HEK293 (cell line): ENCODE measurements around the gene STARD8.

Source experiments
- CTCF ChIA-PET: fragments of 350-600 bp; formaldehyde crosslinking; extraction: SDS; loops from one replicate; lab custom pipeline; 2021; ENCODE audit warnings: antibody characterized with exemption; lab: Yijun Ruan, JAX
- POLR2A ChIA-PET: fragments of 300-600 bp; formaldehyde crosslinking; extraction: SDS; loops from one replicate; lab custom pipeline; 2020; ENCODE audit warnings: antibody characterized with exemption, inconsistent platforms; lab: Yijun Ruan, JAX
- H3K27ac ChIP-seq: fragments of 200-500 bp; sonication (Bioruptor generic); 2 replicates; pipeline ENCODE4 v1.5.1; 2014; ENCODE audit warnings: low read depth, low read length, control low read depth, inconsistent platforms; ENCODE audit errors: extremely low read depth
- H3K36me3 ChIP-seq, 2 experiments: fragments of 200-500 bp in 1 of 2; sonication (Bioruptor generic) in 1 of 2; 1 replicate in 1 of 2; 2 replicates in 1 of 2; pipeline ENCODE4 v1.5.1; 2014 to 2017; ENCODE audit warnings: inconsistent platforms in 2 of 2, low read length in 2 of 2; ENCODE audit not compliant: control insufficient read depth in 2 of 2, insufficient read depth in 1 of 2
- H3K4me1 ChIP-seq: fragments of 200-500 bp; sonication (Bioruptor generic); 2 replicates; pipeline ENCODE4 v1.5.1; 2014; ENCODE audit warnings: mild to moderate bottlenecking, low read length, inconsistent platforms; ENCODE audit not compliant: control insufficient read depth, insufficient read depth
- H3K4me3 ChIP-seq: 2 replicates; pipeline ENCODE4 v1.5.1; 2011; ENCODE audit warnings: low read depth, mild to moderate bottlenecking, control low read depth, low read length, moderate library complexity
- H3K9me3 ChIP-seq: fragments of 200-500 bp; sonication (Bioruptor generic); 2 replicates; pipeline ENCODE4 v1.5.1; 2014; ENCODE audit warnings: low read depth, low read length, inconsistent platforms; ENCODE audit not compliant: control insufficient read depth, insufficient read depth
- BCL11B ChIP-seq: fragments of 450-650 bp; formaldehyde crosslinking; IDR thresholded peaks from 2 replicates; pipeline ENCODE4 v1.5.1; 2016; ENCODE audit warnings: low read depth, missing biosample characterization, missing genetic modification characterization
- IKZF3 ChIP-seq: fragments of 450-650 bp; IDR thresholded peaks from 2 replicates; pipeline ENCODE4 v1.5.0; 2018; ENCODE audit warnings: missing biosample characterization, mild to moderate bottlenecking, missing genetic modification characterization, moderate library complexity
- MYNN ChIP-seq: fragments of 450-650 bp; formaldehyde crosslinking; IDR thresholded peaks from 2 replicates; pipeline ENCODE4 v1.5.1; 2016; ENCODE audit warnings: missing biosample characterization, missing genetic modification characterization, borderline replicate concordance
- PRDM6 ChIP-seq: fragments of 450-650 bp; formaldehyde crosslinking; IDR thresholded peaks from 2 replicates; pipeline ENCODE4 v1.5.1; 2017; ENCODE audit warnings: missing biosample characterization, missing genetic modification characterization
- SP3 ChIP-seq: fragments of 450-650 bp; formaldehyde crosslinking; IDR thresholded peaks from 2 replicates; pipeline ENCODE4 v1.5.1; 2016; ENCODE audit warnings: missing biosample characterization, missing genetic modification characterization
- WT1 ChIP-seq: fragments of 450-650 bp; formaldehyde crosslinking; IDR thresholded peaks from 2 replicates; pipeline ENCODE4 v1.5.1; 2016; ENCODE audit warnings: missing biosample characterization, missing genetic modification characterization
- ZBTB20 ChIP-seq: fragments of 450-650 bp; formaldehyde crosslinking; IDR thresholded peaks from 2 replicates; pipeline ENCODE4 v1.5.1; 2016; ENCODE audit warnings: missing biosample characterization, missing genetic modification characterization
- ZBTB26 ChIP-seq: fragments of 450-650 bp; formaldehyde crosslinking; optimal IDR thresholded peaks from 2 replicates; pipeline ENCODE3; 2016; ENCODE audit warnings: missing biosample characterization, mild to moderate bottlenecking, missing genetic modification characterization
- ZFP37 ChIP-seq: fragments of 450-650 bp; formaldehyde crosslinking; IDR thresholded peaks from 2 replicates; pipeline ENCODE4 v1.5.1; 2016; ENCODE audit warnings: missing biosample characterization, missing genetic modification characterization
- ZNF114 ChIP-seq: fragments of 450-650 bp; formaldehyde crosslinking; IDR thresholded peaks from 2 replicates; pipeline ENCODE4 v1.5.0; 2017; ENCODE audit warnings: missing biosample characterization, missing genetic modification characterization
- ZNF155 ChIP-seq: fragments of 450-650 bp; formaldehyde crosslinking; IDR thresholded peaks from 2 replicates; pipeline ENCODE4 v1.5.1; 2016; ENCODE audit warnings: missing biosample characterization, missing genetic modification characterization
- ZNF184 ChIP-seq: fragments of 450-650 bp; IDR thresholded peaks from 2 replicates; pipeline ENCODE4 v1.5.1; 2018; ENCODE audit warnings: missing biosample characterization, mild to moderate bottlenecking, missing genetic modification characterization
- ZNF248 ChIP-seq: fragments of 450-650 bp; formaldehyde crosslinking; IDR thresholded peaks from 2 replicates; pipeline ENCODE4 v1.5.1; 2017; ENCODE audit warnings: missing biosample characterization, missing genetic modification characterization
- ZNF302 ChIP-seq: fragments of 450-650 bp; formaldehyde crosslinking; IDR thresholded peaks from 2 replicates; pipeline ENCODE4 v1.5.1; 2016; ENCODE audit warnings: missing biosample characterization, missing genetic modification characterization, low read depth
- ZNF391 ChIP-seq: fragments of 450-650 bp; formaldehyde crosslinking; IDR thresholded peaks from 2 replicates; pipeline ENCODE4 v1.5.1; 2016; ENCODE audit warnings: low read depth, missing biosample characterization, missing genetic modification characterization, borderline replicate concordance
- ZNF394 ChIP-seq: fragments of 450-650 bp; formaldehyde crosslinking; IDR thresholded peaks from 2 replicates; pipeline ENCODE4 v1.5.1; 2016; ENCODE audit warnings: missing biosample characterization, missing genetic modification characterization, mild to moderate bottlenecking, moderate library complexity, borderline replicate concordance
- ZNF416 ChIP-seq: fragments of 450-650 bp; formaldehyde crosslinking; IDR thresholded peaks from 2 replicates; pipeline ENCODE4 v1.5.1; 2016; ENCODE audit warnings: missing biosample characterization, missing genetic modification characterization
- ZNF514 ChIP-seq: fragments of 450-650 bp; formaldehyde crosslinking; IDR thresholded peaks from 2 replicates; pipeline ENCODE4 v1.5.1; 2016; ENCODE audit warnings: missing biosample characterization, missing genetic modification characterization
- ZNF529 ChIP-seq: fragments of 450-650 bp; formaldehyde crosslinking; IDR thresholded peaks from 2 replicates; pipeline ENCODE4 v1.5.1; 2017; ENCODE audit warnings: missing genetic modification characterization, missing biosample characterization; ENCODE audit not compliant: insufficient replicate concordance
- ZNF561 ChIP-seq: fragments of 450-650 bp; IDR thresholded peaks from 2 replicates; pipeline ENCODE4 v1.5.1; 2018; ENCODE audit warnings: missing biosample characterization, missing genetic modification characterization, borderline replicate concordance
- ZNF571 ChIP-seq: fragments of 450-650 bp; formaldehyde crosslinking; IDR thresholded peaks from 2 replicates; pipeline ENCODE4 v1.5.0; 2017; ENCODE audit warnings: missing biosample characterization, missing genetic modification characterization
- ZNF621 ChIP-seq: fragments of 450-650 bp; formaldehyde crosslinking; IDR thresholded peaks from 2 replicates; pipeline ENCODE4 v1.5.1; 2017; ENCODE audit warnings: missing biosample characterization, missing genetic modification characterization
- ZNF654 ChIP-seq: fragments of 450-650 bp; formaldehyde crosslinking; IDR thresholded peaks from 2 replicates; pipeline ENCODE4 v1.5.1; 2016; ENCODE audit warnings: low read depth, missing biosample characterization, missing genetic modification characterization
- ZNF660 ChIP-seq: fragments of 450-650 bp; IDR thresholded peaks from 2 replicates; pipeline ENCODE4 v1.5.1; 2018; ENCODE audit warnings: missing biosample characterization, mild to moderate bottlenecking, missing genetic modification characterization
- ZNF701 ChIP-seq: fragments of 450-650 bp; formaldehyde crosslinking; IDR thresholded peaks from 2 replicates; pipeline ENCODE4 v1.5.1; 2016; ENCODE audit warnings: missing biosample characterization, missing genetic modification characterization
- TF ChIP-seq, protein P1 (sequence below): fragments of 450-650 bp; formaldehyde crosslinking; IDR thresholded peaks from 2 replicates; pipeline ENCODE4 v1.5.1; 2016; ENCODE audit warnings: missing biosample characterization, missing genetic modification characterization
- TF ChIP-seq, protein P2 (sequence below): fragments of 450-650 bp; formaldehyde crosslinking; IDR thresholded peaks from 2 replicates; pipeline ENCODE4 v1.5.1; 2016; ENCODE audit warnings: missing biosample characterization, missing genetic modification characterization

The STARD8 gene

GRCh38 chrX:68660746-68661145 is 13.3 kb downstream of the STARD8 start:
- Histone ChIP-seq H3K4me3 (no peak overlapping the region), H3K4me1 (no peaks in the 10 kb centered on the region), H3K27ac (no peak overlapping the region), H3K9me3 (no peaks in the 10 kb centered on the region), H3K36me3 (no peaks in the 10 kb centered on the region)
- CTCF ChIA-PET, result no interaction called here
- TF ChIP-seq, protein P1, sequence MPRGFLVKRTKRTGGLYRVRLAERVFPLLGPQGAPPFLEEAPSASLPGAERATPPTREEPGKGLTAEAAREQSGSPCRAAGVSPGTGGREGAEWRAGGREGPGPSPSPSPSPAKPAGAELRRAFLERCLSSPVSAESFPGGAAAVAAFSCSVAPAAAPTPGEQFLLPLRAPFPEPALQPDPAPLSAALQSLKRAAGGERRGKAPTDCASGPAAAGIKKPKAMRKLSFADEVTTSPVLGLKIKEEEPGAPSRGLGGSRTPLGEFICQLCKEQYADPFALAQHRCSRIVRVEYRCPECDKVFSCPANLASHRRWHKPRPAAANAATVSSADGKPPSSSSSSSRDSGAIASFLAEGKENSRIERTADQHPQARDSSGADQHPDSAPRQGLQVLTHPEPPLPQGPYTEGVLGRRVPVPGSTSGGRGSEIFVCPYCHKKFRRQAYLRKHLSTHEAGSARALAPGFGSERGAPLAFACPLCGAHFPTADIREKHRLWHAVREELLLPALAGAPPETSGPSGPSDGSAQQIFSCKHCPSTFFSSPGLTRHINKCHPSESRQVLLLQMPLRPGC (tag by site-specific recombination), result no peak
- no peak for TF ChIP-seq ZNF394 (tag by site-specific recombination)
- no peak for TF ChIP-seq ZNF302 (tag by site-specific recombination)
- no peak for TF ChIP-seq MYNN (tag by site-specific recombination)
- no peak for TF ChIP-seq ZNF529 (tag by site-specific recombination)
- no peak for TF ChIP-seq ZNF571 (tag by site-specific recombination)
- TF ChIP-seq ZNF391, result no peak
- TF ChIP-seq WT1 (tag by site-specific recombination), result no peak
- no peak for TF ChIP-seq IKZF3 (tag by site-specific recombination)
- no peak for TF ChIP-seq ZNF114
- TF ChIP-seq ZNF561, result no peak
- TF ChIP-seq, protein P2, sequence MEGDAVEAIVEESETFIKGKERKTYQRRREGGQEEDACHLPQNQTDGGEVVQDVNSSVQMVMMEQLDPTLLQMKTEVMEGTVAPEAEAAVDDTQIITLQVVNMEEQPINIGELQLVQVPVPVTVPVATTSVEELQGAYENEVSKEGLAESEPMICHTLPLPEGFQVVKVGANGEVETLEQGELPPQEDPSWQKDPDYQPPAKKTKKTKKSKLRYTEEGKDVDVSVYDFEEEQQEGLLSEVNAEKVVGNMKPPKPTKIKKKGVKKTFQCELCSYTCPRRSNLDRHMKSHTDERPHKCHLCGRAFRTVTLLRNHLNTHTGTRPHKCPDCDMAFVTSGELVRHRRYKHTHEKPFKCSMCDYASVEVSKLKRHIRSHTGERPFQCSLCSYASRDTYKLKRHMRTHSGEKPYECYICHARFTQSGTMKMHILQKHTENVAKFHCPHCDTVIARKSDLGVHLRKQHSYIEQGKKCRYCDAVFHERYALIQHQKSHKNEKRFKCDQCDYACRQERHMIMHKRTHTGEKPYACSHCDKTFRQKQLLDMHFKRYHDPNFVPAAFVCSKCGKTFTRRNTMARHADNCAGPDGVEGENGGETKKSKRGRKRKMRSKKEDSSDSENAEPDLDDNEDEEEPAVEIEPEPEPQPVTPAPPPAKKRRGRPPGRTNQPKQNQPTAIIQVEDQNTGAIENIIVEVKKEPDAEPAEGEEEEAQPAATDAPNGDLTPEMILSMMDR, result no peak
- TF ChIP-seq ZFP37 (tag by site-specific recombination), result no peak
- no peak for TF ChIP-seq ZNF184
- no peak for TF ChIP-seq ZBTB26 (tag by site-specific recombination)
- no peak for TF ChIP-seq PRDM6
- POLR2A ChIA-PET, result no interaction called here

DNA sequence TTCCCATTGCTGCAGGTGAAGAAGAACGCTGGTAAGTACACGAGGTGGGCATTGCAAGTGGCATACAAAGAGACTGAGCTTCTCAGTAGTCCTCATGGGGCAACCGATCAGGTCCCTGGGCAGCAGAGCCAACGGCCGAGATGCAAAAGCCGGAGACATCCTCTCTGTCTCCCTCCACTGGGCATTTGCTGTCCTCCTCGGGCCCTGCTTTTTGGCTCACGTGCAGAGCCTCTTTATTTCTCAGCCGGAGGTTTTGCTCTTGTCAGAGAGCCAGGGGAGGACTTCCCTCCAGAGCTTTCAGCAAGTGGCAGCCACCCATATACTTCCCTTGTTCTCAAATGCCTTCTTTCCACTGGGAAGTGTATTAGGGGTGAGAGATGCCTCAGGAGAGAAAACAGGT is 18.0 kb downstream of the STARD8 start:
- H3K9me3 ChIP-seq, result no peaks in the 10 kb centered on the region
- no peaks in the 10 kb centered on the region for H3K36me3 ChIP-seq
- no peak overlapping the region for H3K27ac ChIP-seq
- H3K4me3 ChIP-seq, result no peak overlapping the region
- CTCF ChIA-PET, result no interaction called here
- TF ChIP-seq SP3, result no peak
- TF ChIP-seq ZNF155 (tag by site-specific recombination), result no peak
- TF ChIP-seq ZNF654, result no peak
- TF ChIP-seq ZNF701 (tag by site-specific recombination), result no peak
- TF ChIP-seq ZBTB20, result no peak
- no peak for TF ChIP-seq BCL11B (tag by site-specific recombination)
- no peak for TF ChIP-seq ZNF660 (tag by site-specific recombination)
- no peak for TF ChIP-seq ZNF514 (tag by site-specific recombination)
- TF ChIP-seq ZNF416 (tag by site-specific recombination), result no peak
- TF ChIP-seq WT1 (tag by site-specific recombination), result no peak
- no peak for TF ChIP-seq ZNF248 (tag by site-specific recombination)
- TF ChIP-seq ZNF621 (tag by site-specific recombination), result no peak
- H3K4me1 ChIP-seq, result no peaks in the 10 kb centered on the region
- POLR2A ChIA-PET, result no interaction called here
